Measurements from ENCODE around the gene ITCH. TPM values are rescaled to one million over a fixed set of nuclear protein-coding genes. Genes with fewer than 3 reads are reported as not detected.

ITCH gene
- total and polyA plus RNA-seq, 2 of the 8 experiments (the other 6 are each of a cell fraction or from before 2014, with no cell fraction given): 3.9 to 45.2 TPM

GRCh38 chr20:34536798-34537394 is 173.8 kb downstream of the ITCH start:
- no peak overlapping the region for H3K4me2 ChIP-seq (ENCODE audit: insufficient read depth in 1 of 2, low read depth in 2 of 2, low read length in 2 of 2)
- H2BK5ac ChIP-seq (ENCODE audit: low read depth, low read length): no peak overlapping the region
- peaks cover 13 to 31% (median 23%) of the 10 kb centered on the region in 4 experiments for H3K36me3 ChIP-seq (ENCODE audit: control insufficient read depth in 2 of 4, insufficient read depth in 4 of 4, low read length in 3 of 4)
- peaks cover 2% of the 10 kb centered on the region; the same call in 1 of the 2 replicates for H3K79me1 ChIP-seq (ENCODE audit: low read depth, low read length)
- H3K27ac ChIP-seq (ENCODE audit: low read depth, low read length): no peak overlapping the region
- no peak overlapping the region for H3K4me3 ChIP-seq (ENCODE audit: extremely low read depth in 1 of 4, insufficient read depth in 2 of 4, low read depth in 3 of 4, low read length in 4 of 4)
- no peak overlapping the region for H2BK20ac ChIP-seq (ENCODE audit: low read length)
- no peak overlapping the region for H3K56ac ChIP-seq (replicated peaks; ENCODE audit: insufficient read length, low read depth, low read length)
- no peak overlapping the region for H3K23ac ChIP-seq (ENCODE audit: insufficient read length)
- H4K8ac ChIP-seq (ENCODE audit: extremely low read depth, insufficient read depth, low read length): no peak overlapping the region
- no peak overlapping the region for H3K9ac ChIP-seq (replicated peaks in 1 of 4; ENCODE audit: extremely low read depth in 1 of 4, low read depth in 3 of 4, low read length in 3 of 4)
- no peak overlapping the region for H3K18ac ChIP-seq (ENCODE audit: extremely low read depth, low read length)
- 81% methylated on average over 10 of the region's 10 CpGs; no CpG with 5 or more reads in 1 of the 2 experiments for WGBS, 2 experiments (ENCODE audit: extremely low coverage in 1 of 2, insufficient coverage in 1 of 2, insufficient read length in 1 of 2, insufficient replicate concordance in 2 of 2, low coverage in 1 of 2, low lambda C conversion rate in 2 of 2, missing lambda C conversion rate in 1 of 2)
- ChIA-PET POLR2A (ENCODE audit: partially characterized antibody) (interaction anchor here (1.0 to 1.2 kb wide), 4 partner anchors 8 to 174 kb away, joined by 3 to 4 read pairs (median 3); no protein-coding TSS in a partner anchor), CTCF (ENCODE audit: partially characterized antibody) (interaction anchor here (0.6 to 4.9 kb wide), 15 partner anchors 10 to 610 kb away, joined by 3 to 24 read pairs (median 4); partner anchors contain the start of gene DYNLRB1)
- FAIRE-seq: no peak
- H4K5ac ChIP-seq (ENCODE audit: insufficient read length, low read depth, low read length): no peak overlapping the region
- H3K4me1 ChIP-seq (replicated peaks in 1 of 4; ENCODE audit: control insufficient read depth in 3 of 4, insufficient read depth in 4 of 4, low read length in 3 of 4): no peaks in the 10 kb centered on the region
- no peak overlapping the region for H2BK15ac ChIP-seq (ENCODE audit: low read length)
- H2AFZ ChIP-seq (ENCODE audit: low read length): no peak overlapping the region
- no peaks in the 10 kb centered on the region for H3K9me3 ChIP-seq (ENCODE audit: insufficient read depth in 2 of 2, low read depth in 1 of 2, low read length in 1 of 2)
- H3K27me3 ChIP-seq (replicated peaks in 1 of 4; ENCODE audit: control insufficient read depth in 3 of 4, extremely low read depth in 1 of 4, insufficient read depth in 3 of 4, low read length in 3 of 4): no peaks in the 10 kb centered on the region
- H3K23me2 ChIP-seq (ENCODE audit: low read depth, low read length): no peaks in the 10 kb centered on the region
- no peaks in the 10 kb centered on the region for H3K79me2 ChIP-seq (ENCODE audit: control insufficient read depth in 1 of 2, insufficient read depth in 2 of 2, low read length in 2 of 2)
- no peak overlapping the region for H2AK5ac ChIP-seq (ENCODE audit: low read depth, low read length)
- no peak overlapping the region for H2BK12ac ChIP-seq (ENCODE audit: low read depth, low read length)
- H4K91ac ChIP-seq (replicated peaks; ENCODE audit: insufficient read length, low read length): no peak overlapping the region
- H3K14ac ChIP-seq (ENCODE audit: insufficient read length): no peak overlapping the region
- no peak overlapping the region for H2BK120ac ChIP-seq (replicated peaks; ENCODE audit: low read depth, low read length)
- peaks cover 2 to 13% of the 10 kb centered on the region in 2 experiments for H4K20me1 ChIP-seq (replicated peaks in 1 of 2; ENCODE audit: control insufficient read depth in 1 of 2, insufficient read depth in 2 of 2, low read length in 2 of 2)
- H3K4ac ChIP-seq (replicated peaks; ENCODE audit: insufficient read length, low read depth, low read length): no peak overlapping the region
- DNase-seq (ENCODE audit: low read depth in 1 of 2, low spot score in 2 of 2): peak in 1 of 2 experiments; percentile 77
- TF ChIP-seq KDM1A (IDR thresholded peaks at IDR 0.05; ENCODE audit: borderline replicate concordance, low read length) (no peak), RAD21 (IDR thresholded peaks at IDR 0.05 in 1 of 2, conservative IDR thresholded peaks at IDR 0.05 in 1 of 2; ENCODE audit: low read depth in 2 of 2, low read length in 2 of 2) (peak; percentile 35 to 57; a peak in 3 of 4 replicates), CTCF (IDR thresholded peaks at IDR 0.05; ENCODE audit: control extremely low read depth in 1 of 3, insufficient read depth in 1 of 3, low read depth in 1 of 3, low read length in 3 of 3) (peak; percentile 58 to 69 (median 62))
